GM19238 (cell line): ENCODE data around the gene DAAM1.

ENCODE experiments used
- DNase-seq: peaks from one replicate; pipeline ENCODE4 v3.0.0; 2011; ENCODE audit warnings: low spot score; ENCODE audit not compliant: insufficient read length

DAAM1 gene

DNA sequence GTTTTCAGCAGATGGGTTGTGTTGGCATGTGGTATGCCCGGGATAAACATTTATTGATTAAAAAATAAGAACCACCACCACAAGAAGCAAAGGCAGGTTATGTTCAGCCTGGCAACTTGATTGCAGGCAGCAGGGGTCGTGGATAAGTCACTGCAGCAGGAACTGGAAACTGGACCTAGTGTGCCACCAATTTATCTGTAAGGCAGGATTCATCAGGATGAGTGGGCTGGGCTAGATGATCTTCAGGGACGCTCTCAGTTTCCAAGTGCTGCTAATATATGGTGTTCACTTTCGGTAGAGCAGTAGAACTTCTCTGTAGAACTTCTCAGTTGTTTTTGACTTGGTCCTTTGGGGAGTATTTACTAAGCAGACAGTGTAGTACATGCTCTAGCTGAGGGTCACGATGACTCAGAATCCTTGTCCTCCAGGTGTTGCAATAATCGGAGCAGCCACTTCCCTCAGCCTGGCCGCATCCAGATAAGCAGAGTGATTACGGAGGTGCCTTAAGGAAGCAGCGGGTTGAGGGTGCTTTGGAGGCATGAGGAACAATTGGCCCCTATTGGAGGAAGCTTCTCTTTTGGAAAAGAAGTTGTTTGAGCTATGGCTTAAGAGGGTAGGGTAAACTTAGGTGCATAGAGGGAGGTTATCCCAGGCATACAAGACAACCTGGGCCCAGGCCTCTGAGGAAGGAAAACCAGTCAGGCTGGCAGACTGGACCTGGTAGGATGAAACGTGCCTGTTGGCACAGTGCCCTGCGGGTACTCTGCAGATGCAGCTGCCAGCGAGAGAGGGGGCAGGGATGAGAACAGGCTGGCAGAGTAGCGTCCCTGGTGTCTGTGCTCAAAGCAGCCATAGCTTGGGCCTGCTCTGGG, 172.7 kb downstream of the DAAM1 start:
- DNase-seq: no peak

DNA sequence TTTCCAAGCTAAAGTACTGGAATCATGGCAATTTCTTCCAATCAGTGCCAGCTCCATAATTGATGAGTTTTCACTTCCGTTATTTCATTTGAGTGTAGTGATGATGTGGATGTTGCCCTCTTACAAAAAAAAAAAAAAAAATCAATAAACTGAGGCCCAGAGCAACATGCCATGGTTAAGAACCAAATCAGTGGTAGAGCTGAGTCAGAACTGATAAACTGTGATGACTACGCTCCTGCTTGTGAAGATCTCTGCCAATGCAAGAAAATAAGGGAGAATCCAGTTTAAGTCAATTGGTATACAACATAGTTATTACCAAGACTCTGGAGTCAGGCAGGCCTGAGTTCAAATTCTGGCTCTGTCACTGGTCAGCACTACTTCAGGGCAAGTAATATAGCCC, 174.0 kb downstream of the DAAM1 start:
- no peak for DNase-seq

DNA sequence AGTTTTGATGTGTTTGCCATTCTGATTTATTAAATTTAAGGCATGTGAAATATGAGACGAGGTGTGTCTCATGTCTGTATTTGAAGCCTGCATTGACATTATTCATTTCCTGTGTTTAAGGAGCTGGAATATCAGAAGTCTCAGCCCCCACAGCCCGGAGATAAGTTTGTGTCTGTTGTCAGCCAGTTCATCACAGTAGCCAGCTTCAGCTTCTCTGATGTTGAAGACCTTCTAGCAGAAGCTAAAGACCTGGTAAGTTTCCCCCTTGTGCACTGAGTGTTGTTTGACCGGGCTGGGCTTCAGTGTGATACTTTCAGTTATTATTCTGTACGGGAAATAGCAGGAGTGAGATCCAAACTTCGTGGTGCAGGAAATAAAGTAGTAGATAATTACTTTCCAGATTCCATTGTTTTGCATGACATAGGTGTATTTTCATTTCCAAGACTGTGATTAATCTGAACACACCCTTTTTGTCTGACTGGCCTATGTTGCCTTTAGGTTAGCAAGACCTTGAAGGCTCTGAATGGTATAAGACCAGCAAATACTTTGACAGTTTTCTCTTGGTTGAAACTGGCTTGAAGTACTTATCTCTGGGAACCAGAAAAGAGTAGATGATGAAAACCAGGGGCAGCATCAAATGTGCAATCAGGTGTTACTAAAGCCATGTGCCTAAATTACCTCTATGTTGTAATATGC, 175.2 kb downstream of the DAAM1 start:
- DNase-seq: no peak

DNA sequence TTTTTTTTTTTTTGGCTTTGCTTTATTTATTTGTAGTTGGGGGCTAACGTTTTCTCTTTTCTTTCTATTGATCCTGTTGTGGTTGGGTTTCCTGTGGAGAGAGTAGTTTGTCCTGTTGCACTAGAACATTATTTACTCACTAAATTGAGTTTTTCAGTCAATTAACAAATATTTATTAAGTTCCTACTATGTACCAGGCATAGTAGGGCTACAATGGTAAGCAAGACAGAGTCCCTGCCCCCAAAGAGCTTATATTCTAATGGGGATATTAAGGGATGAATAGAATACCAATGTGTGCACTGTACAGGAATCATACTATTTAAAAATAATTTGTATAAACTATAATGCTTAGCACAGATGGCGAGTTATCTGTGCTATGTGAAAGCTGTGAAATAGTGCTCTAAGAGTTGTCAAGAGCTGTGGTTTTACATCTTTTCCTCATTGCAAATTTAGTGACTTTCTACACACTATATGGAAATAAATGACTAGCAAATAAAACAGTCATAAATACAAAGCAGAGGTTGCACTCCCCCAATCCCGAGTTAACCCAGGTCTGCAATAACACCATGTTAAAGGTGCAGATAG, 181.8 kb downstream of the DAAM1 start:
- no peak for DNase-seq

DNA sequence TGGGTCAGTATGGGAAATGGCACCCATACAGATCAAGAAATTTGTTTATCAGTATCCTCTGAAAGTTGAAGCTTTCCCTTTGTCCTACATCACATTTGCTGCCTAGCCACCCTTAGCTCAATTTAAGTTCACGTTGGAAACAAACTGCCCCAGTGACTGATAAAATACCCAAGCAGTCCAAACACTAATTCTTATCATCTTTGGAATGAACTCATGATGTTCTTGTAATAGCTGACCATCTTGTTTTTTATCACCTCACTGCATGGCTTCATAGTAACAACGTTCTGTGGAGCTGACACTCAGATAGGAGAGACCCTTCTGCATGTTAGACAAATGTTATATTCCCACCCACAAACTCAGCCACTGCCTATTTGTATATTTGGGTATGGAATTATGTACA, 183.3 kb downstream of the DAAM1 start:
- no peak for DNase-seq

DNA sequence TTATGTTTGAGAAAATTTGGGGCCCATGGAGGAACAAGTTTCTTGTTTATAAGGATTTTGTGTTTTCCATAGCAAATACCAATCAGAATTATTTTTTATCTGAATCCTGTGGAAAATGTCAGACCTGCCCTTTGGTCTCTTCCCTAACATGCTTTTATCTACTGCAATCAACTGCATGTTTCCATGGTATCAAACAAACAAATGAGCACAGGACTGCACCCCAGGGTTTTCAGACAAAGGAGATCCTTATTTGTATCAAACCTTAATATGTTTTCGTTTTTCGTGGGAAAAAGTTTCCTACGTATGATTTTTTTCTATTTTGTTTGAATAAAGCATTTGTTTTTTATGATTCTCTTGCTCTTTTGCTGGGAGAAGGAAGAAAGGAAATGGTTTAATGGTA, 185.6 kb downstream of the DAAM1 start:
- no peak for DNase-seq

DNA sequence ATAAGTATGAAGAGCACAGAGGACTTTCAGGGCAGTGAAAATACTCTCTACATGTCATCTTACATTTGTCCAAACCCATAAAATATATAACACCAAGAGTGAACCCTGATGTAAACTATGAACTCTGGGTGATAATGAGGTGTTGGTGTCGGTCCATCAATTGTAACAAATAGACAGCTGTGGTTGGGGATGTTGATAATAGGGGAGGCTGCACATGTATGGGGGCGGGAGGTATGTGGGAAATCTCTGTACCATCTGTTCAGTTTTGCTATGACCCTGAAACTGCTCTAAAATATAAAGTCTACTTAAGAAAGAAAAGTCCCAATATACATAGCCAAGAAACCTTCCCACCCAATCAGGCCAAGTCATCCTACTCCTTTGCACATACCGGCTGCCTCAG, 188.2 kb downstream of the DAAM1 start:
- DNase-seq: no peak

DNA sequence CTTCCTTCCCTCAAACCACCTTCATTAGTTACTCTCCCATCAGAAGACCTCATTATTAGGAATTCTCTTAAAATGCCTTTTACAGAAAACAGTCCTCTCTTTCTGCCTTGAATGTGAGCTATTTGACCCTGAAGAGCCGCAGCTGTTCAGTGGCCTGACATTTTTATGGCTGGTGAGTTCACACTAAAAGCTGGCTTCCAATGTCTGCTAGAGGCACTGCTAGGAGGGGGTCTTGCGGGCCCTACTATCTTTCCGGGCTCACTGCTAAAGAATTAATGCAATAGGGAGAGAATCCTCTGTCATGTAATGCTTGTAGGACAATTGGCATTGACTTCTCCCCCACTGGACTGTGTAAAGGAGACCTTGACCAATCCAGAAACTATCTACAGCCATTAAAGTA, 189.0 kb downstream of the DAAM1 start:
- DNase-seq: no peak

DNA sequence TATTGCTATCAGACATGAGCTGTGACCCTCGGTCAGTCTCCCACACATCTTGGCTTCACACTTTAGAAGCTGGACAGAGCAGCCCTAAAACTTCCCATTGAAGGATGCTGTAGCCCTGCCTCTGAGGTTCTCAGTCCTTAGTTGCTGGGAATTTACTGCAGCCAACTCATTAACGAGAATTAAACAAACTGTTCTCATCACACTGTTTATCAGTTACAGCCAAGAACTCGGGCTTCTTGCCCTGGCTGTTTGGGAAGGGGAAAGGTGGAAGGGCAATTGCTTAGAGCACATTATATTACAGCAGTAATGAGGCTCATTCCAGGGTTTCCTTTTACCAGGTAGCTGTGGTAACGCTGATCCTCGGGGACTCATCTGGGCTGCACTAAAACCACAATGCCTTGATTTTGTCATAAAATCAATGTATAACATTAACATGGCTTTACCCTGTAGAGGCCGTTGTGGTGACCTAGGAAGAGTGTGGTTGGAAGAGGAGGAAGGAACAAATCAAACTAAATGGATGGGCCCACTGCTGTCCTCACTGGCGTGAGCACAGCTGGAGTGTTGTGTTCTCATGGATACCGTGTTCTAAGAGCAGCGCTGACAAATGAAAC, 189.6 kb downstream of the DAAM1 start:
- DNase-seq: no peak

DNA sequence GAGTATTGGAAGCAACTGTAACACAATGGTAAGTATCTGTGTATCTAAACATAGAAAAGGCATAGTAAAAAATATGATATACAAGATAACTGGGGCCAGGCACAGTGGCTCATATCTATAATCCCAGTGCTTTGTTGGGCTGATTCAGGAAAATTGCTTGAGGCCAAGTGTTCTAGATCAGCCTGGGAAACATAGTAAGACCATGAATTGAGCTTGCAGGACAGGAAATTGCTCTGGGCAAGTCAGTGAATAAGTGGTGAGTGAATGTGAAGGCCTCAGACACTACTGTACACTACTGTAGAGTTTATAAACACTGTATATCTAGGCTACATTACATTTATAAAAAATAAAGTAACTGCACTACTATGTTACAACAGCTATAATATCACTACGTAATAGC, 201.5 kb downstream of the DAAM1 start:
- DNase-seq: no peak

DNA sequence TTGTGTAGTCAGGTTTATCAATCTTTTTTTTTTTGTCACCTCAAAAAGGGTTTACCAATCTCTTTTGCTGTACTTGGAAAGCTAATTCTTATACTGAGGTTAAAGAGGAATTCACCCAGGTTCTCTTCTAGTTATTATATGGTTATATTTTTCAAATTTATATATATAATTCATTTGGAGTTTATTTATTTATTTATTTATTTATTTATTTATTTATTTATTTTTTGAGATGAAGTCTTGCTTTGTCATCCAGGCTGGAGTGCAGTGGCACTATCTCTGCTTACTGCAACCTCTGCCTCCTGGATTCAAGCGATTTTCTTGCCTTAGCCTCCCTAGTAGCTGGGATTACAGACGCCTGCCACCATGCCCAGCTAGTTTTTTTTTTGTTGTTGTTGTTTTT, 202.9 kb downstream of the DAAM1 start:
- no peak for DNase-seq

DNA sequence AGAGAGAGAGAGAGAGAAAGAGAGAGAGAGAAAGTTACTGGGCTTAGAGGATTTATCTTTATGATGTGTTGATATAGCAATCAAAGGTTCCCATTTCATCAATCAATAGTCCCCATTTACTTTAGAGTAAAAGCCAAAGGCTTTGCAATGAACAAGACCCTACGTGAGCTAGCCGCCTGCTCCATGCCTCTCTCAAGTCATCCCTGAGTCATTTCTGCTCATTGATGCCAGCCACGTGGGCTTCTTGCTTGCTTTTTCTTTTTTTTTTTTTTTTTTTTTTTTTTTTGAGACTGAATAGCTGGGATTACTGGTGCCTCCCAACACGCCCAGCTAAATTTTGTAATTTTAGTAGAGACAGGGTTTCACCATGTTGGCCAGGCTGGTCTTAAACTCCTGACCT, 205.8 kb downstream of the DAAM1 start:
- no peak for DNase-seq

DNA sequence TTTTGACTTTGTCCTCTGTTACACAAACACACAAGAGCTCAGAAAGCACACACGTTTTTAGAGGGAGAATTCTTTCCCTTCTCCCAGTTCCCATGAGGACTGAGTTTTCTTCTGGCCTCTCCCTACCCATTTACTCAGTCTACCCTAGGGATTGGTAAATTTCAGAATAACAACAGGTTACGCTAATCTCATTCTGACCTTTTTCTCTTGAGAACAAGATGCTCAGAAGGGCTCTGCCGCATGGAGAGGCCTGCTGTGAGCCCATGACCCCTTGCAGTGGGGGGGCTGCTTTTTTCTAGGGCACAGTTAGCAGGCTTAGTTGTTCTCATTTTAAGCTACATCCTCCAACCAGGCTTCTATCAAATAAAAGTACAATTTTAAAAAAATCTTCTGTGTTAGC, 207.2 kb downstream of the DAAM1 start:
- DNase-seq: no peak

DNA sequence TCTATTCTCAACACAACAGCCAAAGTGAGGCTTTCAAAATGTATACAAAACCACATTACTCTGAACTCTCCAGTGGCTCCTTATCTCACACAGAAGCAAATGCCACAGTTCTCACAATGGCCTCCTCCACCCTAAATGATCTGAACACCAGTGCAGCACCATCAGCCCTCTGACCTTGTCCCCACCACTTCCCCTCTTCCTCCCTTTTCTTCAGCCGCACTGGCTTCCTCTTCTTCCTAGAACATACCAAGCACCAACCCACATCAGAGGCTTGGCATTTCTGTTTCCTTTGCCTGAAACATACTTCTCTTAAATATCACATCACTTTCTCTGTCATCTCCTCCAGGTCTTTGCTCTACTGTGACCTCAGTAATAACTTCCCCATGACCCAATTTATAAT, 210.4 kb downstream of the DAAM1 start:
- DNase-seq: no peak

DNA sequence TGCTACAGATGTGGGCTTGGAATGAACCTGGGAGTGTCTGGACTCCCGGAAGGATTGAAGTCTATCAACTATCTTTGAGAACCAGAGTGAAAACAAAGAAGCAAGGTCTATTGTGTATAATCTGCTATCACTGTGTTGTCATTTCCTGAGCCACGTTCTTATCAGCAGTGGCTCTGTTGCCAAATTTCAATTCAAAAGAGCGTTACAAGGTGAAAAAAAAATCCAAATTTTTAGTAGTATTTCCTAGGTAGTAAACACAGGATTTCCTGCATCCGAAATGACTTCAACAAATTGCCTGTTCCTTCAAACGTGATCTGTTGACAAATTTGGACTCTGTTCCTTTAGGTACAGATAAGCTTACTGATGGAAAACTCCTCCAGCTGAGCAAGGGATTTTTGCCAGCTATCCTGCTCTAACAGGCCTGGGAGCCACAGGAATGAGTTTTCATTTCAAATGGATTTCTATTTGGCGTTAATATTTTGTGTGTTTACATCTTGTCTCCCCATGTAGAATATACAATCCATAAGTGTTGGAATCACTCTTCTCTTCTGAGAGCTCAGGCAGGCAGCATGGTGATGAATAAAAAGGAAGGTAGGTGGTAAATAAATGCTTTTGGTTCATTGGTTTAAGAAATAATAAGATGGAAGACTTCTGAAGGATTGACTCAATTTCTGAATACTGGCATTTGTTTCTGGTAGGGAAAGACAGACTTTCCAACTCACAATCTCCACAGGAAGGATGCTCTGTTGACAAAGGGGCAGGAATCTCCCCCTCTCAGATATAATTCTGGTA, 218.2 kb downstream of the DAAM1 start:
- no peak for DNase-seq

DNA sequence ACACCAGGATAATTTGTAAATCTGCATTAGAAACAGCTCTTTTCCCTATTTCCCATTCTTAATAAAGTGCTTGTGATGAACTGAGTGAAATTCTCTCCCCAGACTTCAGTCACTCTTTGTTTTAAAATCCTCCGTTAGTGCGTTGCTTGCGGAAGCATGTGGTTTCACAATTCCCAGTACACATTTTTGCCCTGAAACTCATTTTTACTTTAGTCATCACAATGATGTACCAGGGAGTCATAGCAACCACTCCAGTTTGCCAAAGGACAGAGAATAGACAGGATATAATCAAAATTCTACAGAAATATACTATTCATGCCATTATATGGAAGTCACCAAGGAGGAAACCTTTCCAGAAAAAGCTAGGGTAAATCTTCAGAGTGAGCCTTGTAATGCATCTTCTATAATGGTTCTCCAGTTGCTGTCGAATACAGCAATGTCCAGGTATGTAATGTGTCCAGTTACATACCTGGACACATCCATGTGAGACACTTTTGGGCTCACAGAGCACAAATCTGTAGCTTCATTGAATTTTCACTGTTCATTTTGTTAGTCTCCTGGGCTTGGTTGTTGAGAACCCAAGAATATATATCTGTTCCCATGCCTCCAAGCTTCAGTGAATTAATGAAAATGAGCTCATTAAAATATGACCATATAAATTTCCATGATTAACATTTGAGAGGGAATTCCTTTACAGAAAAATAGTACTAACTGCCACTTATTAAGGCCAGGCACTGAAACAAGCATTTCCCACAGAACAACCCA, 219.0 kb downstream of the DAAM1 start:
- no peak for DNase-seq

DNA sequence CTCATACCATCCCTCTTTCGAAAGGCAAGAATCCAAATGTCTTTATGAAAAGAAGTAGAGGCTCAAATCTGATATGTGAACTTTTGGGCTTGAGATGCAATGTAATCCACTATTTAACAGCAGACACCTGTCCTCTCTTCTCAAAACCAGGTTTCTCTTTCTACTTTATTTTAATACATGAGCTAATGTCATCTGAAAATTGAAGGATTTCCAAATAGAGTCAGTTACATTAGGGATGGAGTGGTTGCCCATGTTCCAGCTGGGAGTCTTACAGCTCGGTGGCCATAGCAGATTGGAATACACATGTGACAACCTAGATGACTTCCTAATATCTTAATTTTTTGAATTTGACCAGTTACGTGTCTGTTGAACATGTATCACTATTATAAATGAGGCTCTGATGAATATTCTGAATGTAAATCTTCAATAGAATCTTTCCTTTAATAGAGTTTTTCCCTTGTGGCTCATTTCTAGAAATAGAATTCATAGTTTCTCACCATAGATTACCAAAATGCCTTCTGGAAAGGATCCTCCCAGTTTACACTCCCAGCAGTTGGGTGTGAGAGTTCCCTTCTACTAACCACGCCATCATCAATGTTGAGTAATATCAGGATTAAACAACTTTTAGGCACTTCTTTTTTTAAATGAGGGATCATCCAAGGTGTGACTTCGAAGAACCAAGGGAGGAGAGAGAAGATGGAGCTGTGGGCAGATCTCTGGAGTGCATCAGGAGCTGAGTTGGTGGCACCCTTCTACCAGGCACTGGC, 227.6 kb downstream of the DAAM1 start:
- no peak for DNase-seq

DNA sequence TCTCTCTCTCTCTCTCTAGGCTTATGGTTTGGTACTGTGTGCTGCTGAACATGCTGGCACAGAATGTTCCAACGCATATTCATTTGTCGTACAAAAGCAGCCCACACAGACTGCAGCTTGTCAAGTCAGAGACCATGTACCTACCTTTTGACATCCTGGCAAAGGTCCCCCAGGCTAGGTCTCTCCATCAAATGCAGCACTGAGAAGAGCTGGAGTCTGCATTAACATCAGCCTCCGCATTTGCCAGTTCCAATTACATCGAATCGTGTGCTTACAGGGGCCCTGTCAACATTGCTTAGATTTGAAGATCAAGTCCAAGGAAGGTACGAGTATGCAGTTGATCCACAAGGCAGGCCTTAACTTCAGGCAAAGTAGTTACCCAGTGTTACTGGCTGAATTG, 228.8 kb downstream of the DAAM1 start:
- DNase-seq: no peak

DNA sequence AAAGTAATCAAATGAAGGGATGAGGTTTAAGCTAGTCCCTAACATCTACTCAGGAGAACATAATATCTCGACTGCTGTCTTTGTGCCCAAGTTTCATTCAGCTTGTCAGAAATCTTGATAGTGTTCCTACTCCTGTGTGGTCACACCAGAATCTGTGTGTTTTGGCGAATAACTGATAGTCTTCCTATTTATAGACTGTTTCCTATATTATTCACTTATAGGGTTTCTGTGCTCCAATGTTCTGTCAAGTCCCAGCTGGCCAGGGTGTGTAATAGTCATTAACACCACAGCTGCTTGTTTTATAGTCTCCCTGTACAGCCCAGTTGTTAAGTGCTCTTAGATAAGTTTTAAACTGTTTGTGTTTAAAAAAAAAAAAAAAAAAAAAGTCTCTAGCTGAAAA, 230.8 kb downstream of the DAAM1 start:
- no peak for DNase-seq
